GM10266 (cell line): Measurements from ENCODE around the gene SLC10A4.

Source experiments
- DNase-seq: peaks from one replicate; pipeline ENCODE4 v3.0.0; 2012; ENCODE audit errors: extremely low spot score
- TF ChIP-seq, protein P1 (sequence below): IDR thresholded peaks from 2 replicates; pipeline ENCODE4 v1.5.1; 2012; ENCODE audit warnings: mild to moderate bottlenecking, low read depth; ENCODE audit not compliant: control insufficient read depth, insufficient read depth; ENCODE audit errors: missing control alignments

Gene SLC10A4

GRCh38 chr4:48489683-48490011 lies 6.5 kb downstream of the SLC10A4 start:
- DNase-seq: peak; percentile 40
- TF ChIP-seq, protein P1, sequence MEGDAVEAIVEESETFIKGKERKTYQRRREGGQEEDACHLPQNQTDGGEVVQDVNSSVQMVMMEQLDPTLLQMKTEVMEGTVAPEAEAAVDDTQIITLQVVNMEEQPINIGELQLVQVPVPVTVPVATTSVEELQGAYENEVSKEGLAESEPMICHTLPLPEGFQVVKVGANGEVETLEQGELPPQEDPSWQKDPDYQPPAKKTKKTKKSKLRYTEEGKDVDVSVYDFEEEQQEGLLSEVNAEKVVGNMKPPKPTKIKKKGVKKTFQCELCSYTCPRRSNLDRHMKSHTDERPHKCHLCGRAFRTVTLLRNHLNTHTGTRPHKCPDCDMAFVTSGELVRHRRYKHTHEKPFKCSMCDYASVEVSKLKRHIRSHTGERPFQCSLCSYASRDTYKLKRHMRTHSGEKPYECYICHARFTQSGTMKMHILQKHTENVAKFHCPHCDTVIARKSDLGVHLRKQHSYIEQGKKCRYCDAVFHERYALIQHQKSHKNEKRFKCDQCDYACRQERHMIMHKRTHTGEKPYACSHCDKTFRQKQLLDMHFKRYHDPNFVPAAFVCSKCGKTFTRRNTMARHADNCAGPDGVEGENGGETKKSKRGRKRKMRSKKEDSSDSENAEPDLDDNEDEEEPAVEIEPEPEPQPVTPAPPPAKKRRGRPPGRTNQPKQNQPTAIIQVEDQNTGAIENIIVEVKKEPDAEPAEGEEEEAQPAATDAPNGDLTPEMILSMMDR: no peak

DNA sequence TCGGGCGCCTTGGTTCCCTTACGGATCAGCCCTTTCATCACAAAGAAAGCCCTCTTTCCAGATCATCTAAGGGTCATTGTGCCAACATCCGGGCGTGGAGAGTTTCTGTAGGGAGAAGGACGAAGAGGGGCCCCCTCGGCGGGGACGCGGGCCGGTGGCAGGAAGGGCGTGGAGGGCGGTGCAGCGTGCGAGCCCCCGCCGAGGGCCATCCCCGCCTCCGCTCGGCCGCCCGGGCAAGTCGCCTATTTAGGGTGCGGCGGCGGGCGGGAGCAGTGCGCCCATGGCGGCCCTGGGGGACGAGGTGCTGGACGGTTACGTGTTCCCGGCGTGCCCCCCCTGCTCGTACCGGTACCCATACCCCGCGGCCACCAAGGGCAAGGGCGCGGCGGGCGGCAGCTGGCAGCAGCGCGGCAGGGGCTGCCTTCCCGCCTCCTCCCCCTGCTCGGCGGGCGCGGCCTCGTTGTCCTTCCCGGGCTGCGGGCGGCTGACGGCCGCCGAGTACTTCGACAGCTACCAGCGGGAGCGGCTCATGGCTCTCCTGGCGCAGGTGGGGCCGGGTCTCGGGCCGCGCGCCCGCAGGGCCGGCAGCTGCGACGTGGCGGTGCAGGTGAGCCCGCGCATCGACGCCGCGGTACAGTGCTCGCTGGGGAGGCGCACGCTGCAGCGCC lies 7.0 kb downstream of the SLC10A4 start, which contains the start of gene ZAR1:
TSS of gene ZAR1 (plus strand) at position 241 of the 668 bp plus-strand sequence. CDS start at position 281, 40 bp downstream.
- TF ChIP-seq, protein P1: no peak
- DNase-seq: peak; percentile 58

DNA sequence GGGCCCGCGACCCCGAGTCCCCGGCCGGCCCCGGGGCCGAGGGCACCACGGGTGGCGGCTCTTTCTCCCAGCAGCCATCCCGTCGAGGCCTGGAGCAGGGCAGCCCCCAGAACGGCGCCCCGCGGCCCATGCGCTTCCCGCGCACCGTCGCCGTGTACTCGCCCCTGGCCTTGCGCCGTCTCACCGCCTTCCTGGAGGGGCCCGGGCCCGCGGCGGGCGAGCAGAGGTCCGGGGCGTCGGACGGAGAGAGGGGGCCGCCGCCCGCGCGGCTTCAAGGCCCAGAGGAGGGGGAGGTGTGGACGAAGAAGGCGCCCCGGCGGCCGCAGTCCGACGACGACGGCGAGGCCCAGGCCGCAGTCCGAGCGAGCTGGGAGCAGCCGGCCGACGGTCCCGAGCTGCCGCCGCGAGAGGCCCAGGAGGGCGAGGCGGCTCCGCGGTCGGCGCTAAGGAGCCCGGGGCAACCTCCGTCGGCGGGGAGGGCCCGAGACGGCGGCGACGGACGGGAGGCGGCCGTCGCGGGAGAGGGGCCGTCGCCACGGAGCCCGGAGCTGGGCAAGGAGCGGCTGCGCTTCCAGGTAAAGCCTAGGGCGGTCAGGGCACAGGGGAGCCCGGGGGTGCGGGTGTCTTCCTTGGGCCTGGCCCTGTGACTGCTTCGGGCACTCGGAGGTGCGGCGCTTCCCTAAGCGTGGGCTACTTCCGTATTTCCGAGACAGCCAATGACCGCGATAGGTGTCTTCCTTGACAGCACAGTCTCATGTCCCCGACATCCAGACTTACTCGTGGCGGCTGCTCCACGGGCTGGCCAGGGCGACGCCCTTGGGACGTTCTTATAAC lies 7.8 kb downstream of the SLC10A4 start:
- DNase-seq: no peak
- TF ChIP-seq, protein P1: no peak

DNA sequence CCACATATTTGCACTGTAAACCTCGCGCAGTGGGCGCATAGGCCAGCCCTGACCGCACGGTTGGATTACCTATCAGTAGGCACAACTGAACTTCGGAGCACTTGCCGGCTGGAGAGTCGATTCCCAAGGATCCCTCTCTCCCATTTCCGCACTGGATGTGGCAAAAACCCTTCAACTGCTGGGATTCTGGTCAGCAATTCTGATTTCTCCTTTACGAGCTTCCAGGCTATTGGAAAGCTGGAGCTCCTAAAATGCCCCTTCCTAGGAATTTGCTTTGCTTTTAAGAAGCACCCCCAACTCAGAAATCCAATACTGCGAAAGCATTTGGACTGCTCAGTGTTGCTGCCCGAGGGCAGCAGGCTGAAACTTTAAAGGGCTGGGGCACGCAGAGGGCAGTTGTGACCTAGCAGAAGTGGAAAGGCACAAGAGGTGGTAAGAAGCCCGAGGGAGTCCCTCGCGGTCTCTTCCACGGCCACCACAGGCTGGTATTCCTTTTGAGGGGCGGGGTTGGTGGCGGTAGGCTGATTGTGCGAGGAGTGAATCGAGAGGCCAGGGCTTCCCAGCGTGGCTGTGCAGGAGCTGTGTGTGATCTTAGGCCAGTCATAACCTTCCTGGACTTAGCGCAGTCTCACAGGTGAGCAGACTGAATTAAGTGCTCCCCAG lies 8.5 kb downstream of the SLC10A4 start:
- DNase-seq: no peak
- TF ChIP-seq, protein P1: no peak

GRCh38 chr4:48493452-48494100 lies 10.4 kb downstream of the SLC10A4 start:
- TF ChIP-seq, protein P1: no peak
- no peak for DNase-seq

DNA sequence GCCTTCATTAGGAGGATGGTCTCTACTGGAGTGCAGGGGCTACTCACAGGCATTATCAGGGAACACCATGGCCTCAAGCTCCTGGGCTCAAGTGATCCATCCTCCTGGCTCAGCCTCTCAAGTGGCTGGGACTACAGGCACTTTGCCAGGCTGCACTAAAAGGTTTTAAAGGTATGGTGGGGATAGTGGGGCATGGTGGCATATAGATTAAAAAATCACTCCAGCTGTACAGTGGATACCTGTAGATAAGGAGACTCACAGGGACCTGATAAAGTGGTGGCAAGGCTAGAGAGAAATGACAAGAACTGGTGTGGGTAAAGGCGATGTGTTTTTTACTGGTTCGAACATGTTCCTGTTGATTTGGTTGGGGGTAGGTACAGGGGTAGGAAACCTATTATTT lies 12.8 kb downstream of the SLC10A4 start:
- DNase-seq: no peak

More for the DNA sequence above, 12.8 kb downstream of the SLC10A4 start:
- TF ChIP-seq, protein P1: no peak
